ENCODE data around the gene BRWD1. TPM values are rescaled to one million over a fixed set of nuclear protein-coding genes. Genes with fewer than 3 reads are reported as not detected.
"Not testable (repeated sequence)": the region's sequence is repeated elsewhere in the genome, so short reads cannot be mapped to it uniquely, and the experiment has no call there.

Gene BRWD1
- total RNA-seq, 1 donor from 2014 or later = 37.4 TPM

DNA sequence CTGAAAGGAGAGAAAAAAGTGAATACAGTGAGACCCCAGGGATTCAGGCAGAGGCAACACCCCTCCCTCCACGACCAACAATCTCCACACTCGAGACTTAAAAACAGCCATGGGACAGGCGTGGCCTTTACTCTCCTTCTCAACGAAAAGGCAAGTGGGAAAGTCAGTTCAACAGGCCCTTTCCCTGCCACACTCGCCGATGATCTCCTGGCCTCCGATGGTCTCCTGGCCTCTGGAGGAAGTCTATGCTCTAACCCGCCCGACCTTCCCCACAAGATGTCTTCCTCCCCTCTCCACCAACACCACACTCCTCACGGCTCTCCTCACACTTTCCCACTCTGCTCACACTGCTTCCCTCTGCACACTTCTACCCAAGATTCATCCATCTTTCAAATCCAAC lies 137.8 kb downstream of the BRWD1 start:
- no peak for DNase-seq (ENCODE audit: low spot score)

DNA sequence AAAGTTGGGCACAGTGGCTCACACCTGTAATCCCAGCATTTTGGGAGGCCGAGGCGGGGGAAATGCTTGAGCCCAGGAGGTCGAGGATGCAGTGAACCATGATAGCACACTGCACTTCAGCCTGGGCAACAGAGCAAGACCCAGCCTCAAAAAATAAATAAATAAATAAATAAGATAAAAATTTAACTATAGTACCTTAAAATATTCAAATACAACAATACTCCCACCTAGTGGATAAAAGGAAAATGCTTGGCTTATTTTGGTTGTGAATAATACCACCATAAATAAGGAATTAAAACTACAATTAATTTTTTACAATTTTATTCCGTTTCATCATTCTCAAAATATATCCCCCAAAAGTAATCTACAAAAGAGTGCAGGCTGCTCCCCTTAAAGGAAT lies 138.3 kb downstream of the BRWD1 start:
- no peak for DNase-seq (ENCODE audit: low spot score)

- DNase-seq (ENCODE audit: low spot score) = no peak
Measured at GRCh38 chr21:39173716-39174680, 139.4 kb downstream of the BRWD1 start.

DNA sequence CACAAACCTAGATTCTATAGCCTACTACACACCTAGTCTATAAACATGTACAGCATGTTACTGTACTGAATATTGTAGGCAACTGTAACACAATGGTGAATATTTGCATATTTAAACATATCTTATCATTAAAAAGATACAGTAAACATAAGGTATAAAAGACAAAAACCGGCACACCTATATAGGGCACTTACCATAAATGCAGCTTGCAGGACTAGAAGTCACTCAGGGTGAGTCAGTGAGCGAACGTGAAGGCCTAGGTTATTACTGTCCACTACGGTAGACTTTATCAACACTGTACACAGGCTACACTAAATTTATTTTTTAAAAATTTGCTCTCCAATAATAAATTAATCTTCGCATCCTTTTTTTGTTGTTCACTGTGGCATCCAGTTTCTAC lies 143.5 kb downstream of the BRWD1 start:
- no peak for DNase-seq (ENCODE audit: low spot score)

DNA sequence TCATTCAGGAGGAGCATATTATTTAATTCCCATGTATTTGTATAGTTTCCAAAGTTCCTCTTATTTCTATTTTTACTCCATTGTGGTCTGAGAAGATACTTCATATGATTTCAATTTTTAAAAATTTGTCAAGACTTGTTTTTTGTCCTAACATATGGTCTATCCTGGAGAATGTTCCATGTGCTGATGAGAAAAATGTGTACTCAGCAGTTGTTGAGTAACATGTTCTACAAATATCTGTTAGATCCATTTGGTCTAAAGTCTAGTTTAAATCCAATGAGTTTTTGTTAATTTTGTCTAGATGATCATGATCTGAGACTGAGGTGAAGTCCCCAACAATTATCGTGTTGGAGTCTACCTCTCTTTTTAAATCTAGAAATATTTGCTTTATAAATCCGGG lies 144.6 kb downstream of the BRWD1 start:
- no peak for DNase-seq (ENCODE audit: low spot score)

DNA sequence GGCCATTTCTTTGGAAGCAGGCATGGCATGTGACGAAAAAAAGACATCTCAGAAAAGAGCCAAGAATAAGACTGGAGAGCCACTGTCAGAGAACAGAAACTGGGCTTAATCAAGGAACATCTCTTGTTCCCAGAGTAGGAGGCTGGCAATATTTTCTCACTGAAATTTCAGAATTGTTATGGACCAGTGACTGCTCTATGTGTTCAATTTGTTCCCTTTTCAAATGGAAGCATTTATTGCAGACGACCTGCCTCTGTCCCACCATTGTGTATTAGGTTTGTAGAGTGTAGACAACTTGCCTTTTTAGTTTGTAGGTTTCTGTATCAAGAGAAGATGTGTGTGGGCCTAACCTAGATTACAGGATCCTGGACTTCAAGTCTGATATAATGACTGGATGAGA lies 148.9 kb downstream of the BRWD1 start:
- no peak for DNase-seq (ENCODE audit: low spot score)

DNA sequence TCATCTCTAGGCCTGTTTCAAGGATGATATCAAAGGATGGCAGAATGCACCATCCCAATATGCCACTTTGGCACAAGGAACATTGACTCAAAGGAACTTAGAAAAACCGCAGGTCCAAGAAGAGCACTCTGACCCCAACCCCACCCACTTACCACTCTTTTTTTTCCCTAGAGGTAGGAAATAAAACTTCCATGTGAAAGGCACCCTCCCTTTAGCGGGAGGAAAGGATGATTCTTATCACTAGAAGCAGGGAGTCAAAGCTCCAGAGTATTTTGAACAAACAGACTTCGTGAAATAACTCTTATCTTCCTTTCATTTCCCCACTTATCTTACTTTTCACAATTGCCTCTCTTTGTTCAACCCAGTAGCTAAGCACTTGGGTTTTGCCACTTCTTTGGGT lies 152.4 kb downstream of the BRWD1 start:
- DNase-seq (ENCODE audit: low spot score) = no peak

DNA sequence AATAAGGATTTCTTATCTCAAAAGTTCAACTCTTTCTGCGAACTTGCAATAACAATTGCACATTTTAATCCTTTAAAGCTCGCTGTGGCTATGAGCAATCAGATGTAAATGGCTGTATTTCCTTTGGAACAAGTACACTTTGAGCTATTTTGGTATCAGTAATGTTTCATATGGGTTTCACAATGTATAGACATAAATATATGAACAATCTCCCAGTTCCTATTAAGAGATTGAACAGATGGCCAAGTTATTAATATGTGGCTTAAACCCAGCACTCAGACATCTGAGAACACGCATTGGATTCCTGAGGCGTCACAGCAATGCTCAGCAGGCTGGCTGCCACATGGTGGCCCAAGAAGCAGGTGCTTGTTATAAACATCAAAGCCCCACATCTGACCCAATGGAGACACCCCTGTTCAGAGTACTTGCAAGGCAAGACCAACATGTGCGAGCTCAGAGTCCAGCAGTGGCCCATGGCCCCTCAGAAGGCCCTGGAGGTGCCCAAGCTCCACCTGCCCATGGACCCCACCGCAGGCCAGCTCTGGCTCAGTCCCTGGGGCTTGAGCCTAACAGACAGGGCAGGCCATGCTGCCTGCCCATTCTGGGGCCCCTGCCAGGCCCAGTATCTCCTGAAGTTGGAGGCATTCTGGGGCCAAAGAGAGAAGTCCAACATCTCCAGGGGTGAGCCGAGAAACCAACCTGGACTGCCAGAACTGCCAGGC lies 153.9 kb downstream of the BRWD1 start:
- no peak for DNase-seq (ENCODE audit: low spot score)

- DNase-seq (ENCODE audit: low spot score) = not testable (repeated sequence)
Measured at GRCh38 chr21:39157241-39157640, 156.2 kb downstream of the BRWD1 start.

- no peak for DNase-seq (ENCODE audit: low spot score)
Measured at GRCh38 chr21:39156024-39156423, 157.4 kb downstream of the BRWD1 start.

- no peak for DNase-seq (ENCODE audit: low spot score)
Measured at GRCh38 chr21:39155578-39155977, 157.9 kb downstream of the BRWD1 start.

DNA sequence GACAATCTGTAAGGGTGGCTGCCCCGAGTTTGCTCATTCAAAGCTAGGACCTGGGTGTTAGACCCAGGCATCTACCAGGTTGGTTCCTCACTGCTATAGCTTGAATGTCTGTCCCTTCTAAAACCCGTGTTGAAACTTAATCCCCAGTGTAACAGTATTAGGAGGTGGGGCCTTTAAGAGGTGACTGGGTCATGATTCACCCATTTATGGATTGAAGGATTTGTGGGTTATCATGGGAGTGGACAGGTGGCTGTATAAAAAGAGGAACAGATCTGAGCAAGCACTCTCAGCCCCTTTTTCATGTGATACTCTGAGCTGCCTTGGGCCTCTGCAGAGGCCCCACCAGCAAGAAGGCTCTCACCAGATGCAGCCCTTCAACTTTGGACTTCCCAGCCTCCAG lies 159.6 kb downstream of the BRWD1 start:
- no peak for DNase-seq (ENCODE audit: low spot score)

GRCh38 chr21:39153373-39153772 lies 160.1 kb downstream of the BRWD1 start:
- DNase-seq (ENCODE audit: low spot score) = no peak

DNA sequence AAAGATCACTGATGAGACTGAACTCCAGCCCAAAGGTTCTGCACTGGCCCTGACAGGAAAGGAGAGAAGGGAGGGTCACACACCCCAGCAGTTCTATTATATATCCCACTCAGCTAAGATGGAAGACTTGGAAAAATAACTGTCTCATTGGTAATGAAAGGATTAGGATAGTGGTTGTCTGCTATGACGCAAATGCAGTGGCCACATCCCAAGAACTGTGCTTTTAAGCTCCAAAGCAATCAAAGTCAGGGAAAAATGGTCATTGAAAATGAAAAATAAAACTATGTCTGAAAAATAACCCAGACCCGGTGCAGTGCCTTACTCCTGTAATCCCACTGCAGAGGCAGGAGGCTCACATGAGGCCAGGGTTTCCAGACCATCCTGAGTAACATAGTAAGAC lies 161.2 kb downstream of the BRWD1 start:
- no peak for DNase-seq (ENCODE audit: low spot score)

GRCh38 chr21:39150877-39151276 lies 162.6 kb downstream of the BRWD1 start:
- no peak for DNase-seq (ENCODE audit: low spot score)

DNA sequence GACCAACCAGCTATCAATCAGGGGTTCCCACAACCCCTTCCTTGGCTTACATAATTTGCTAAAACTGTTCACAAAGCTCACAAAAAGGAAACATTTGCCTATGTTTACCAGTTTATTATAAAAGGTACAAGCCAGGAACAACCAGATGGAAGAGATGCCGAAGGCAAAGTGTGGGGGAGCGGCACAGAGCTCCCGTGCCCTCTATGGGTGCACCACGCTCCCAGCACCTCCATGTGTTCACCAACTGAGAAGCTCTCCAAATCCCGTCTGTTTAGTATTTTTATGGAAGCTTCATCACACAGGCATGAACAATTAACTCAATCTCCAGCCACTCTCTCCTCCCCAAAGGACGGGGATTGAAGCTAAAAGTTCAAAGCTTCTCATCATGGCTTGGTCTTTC lies 163.1 kb downstream of the BRWD1 start:
- DNase-seq (ENCODE audit: low spot score) = no peak

GRCh38 chr21:39149882-39150281 lies 163.6 kb downstream of the BRWD1 start:
- DNase-seq (ENCODE audit: low spot score) = no peak

DNA sequence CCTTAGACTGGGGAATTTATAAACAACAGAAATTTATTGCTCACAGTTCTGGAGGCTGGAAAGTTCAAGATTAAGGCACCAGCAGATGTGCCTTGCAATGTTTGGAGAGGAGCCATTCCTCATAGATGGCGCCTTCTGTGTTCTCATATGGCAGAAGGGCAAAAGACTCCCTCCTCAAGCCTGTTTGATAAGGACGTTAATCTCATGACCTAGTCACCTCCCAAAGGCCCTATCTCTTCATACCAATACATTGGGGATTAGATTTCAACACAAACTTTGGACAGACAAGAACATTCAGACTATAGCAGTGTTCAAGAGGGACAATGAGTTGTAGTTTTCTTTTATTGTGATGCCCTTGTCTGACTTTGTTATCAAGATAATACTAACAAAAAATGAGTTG lies 164.5 kb downstream of the BRWD1 start:
- no peak for DNase-seq (ENCODE audit: low spot score)

DNA sequence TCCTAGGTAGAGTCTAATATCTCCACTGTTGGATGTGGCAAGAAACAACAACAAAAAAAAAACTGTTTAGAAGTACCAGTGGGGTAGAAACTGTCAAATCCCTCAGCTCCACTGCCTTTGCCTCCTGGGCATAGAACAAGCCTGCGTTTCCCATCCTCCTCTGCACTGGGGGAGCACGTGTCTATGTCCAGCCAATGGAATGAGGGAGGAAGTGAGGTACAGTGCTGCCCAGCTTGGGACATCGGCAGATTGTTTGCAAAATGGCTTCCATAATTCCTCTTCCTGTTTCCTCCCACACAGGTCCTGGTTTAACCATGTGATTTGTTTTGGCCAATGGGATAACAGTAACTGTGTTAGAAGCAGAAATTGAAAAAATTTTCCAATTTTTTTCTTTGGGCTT lies 169.2 kb downstream of the BRWD1 start:
- no peak for DNase-seq (ENCODE audit: low spot score)

DNA sequence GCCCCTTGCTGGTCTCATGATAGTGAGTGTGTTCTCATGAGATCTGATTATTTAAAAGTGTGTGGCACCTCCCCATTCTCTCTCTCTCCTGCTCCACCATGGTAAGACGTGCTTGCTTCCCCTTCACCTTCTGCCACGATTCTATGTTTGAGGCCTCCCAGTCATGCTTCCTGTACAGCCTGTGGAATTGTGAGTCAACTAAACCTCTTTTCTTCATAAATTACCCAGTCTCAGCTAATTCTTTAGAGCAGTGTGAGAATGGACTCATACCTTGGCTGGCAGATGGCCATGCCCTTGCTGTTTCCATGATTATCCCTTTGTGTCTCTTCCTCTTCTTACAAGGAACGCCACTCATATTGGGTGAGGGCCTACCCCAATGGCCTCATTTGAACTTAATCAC lies 170.5 kb downstream of the BRWD1 start:
- no peak for DNase-seq (ENCODE audit: low spot score)

- DNase-seq (ENCODE audit: low spot score) = no peak
Measured at GRCh38 chr21:39141502-39141901, 171.9 kb downstream of the BRWD1 start.
